Effector memory CD8-positive, alpha-beta T cell (primary cell): ENCODE measurements around the gene MTRF1L.
"Not testable (repeated sequence)": the region's sequence is repeated elsewhere in the genome, so short reads cannot be mapped to it uniquely, and the experiment has no call there.

Source experiments
- ATAC-seq: fragments of 150-1000 bp; cut with Tn5 transposase; replicated peaks from 2 replicates; pipeline ENCODE4 v1.10.0; 2021; ENCODE audit warnings: mild to moderate bottlenecking, moderate library complexity
- DNase-seq, 3 experiments: peaks; one replicate each; pipeline ENCODE4 v3.0.0; 2021
- H3K27ac Mint-ChIP-seq, 2 donors: one replicate each; pipeline ENCODE4 v1.8.0; 2022; ENCODE audit warnings: mild to moderate bottlenecking in 2 of 2, mixed read lengths in 2 of 2, moderate library complexity in 2 of 2
- H3K27me3 Mint-ChIP-seq, 2 donors: one replicate each; pipeline ENCODE4 v1.8.0; 2022; ENCODE audit warnings: mixed read lengths in 2 of 2
- H3K36me3 Mint-ChIP-seq: one replicate; pipeline ENCODE4 v1.8.0; 2022; ENCODE audit warnings: mild to moderate bottlenecking, moderate library complexity, mixed read lengths; ENCODE audit not compliant: insufficient read depth
- H3K4me1 Mint-ChIP-seq, 2 donors: one replicate each; pipeline ENCODE4 v1.8.0; 2022; ENCODE audit warnings: low read depth in 2 of 2, mixed read lengths in 2 of 2
- H3K4me3 Mint-ChIP-seq, 2 donors: one replicate each; pipeline ENCODE4 v1.8.0; 2022; ENCODE audit warnings: mild to moderate bottlenecking in 2 of 2, mixed read lengths in 2 of 2, moderate library complexity in 2 of 2
- H3K9me3 Mint-ChIP-seq, 2 donors: one replicate each; pipeline ENCODE4 v1.8.0; 2022; ENCODE audit warnings: mixed read lengths in 2 of 2

The MTRF1L gene

GRCh38 chr6:153027480-153027879 is 25.0 kb upstream of the MTRF1L start:
- Mint-ChIP-seq H3K36me3 (no peaks in the 10 kb centered on the region), H3K4me1 (peaks cover 0 to 1% of the 10 kb centered on the region in 2 donors), H3K4me3 (no peak overlapping the region), H3K27ac (no peak overlapping the region), H3K9me3 (no peaks in the 10 kb centered on the region), H3K27me3 (peaks cover 40 to 58% of the 10 kb centered on the region in 2 donors)
- DNase-seq, result no peak
- ATAC-seq, result no peak

GRCh38 chr6:153024709-153025017 is 22.2 kb upstream of the MTRF1L start:
- no peaks in the 10 kb centered on the region for H3K36me3 Mint-ChIP-seq
- peaks cover 0 to 1% of the 10 kb centered on the region in 2 donors for H3K4me1 Mint-ChIP-seq
- H3K27ac Mint-ChIP-seq, result no peak overlapping the region
- no peak overlapping the region for H3K4me3 Mint-ChIP-seq
- no peaks in the 10 kb centered on the region for H3K9me3 Mint-ChIP-seq
- peaks cover 22 to 44% of the 10 kb centered on the region in 2 donors for H3K27me3 Mint-ChIP-seq
- DNase-seq, result no peak
- no peak for ATAC-seq

- Mint-ChIP-seq H3K9me3 (no peaks in the 10 kb centered on the region), H3K27ac (no peak overlapping the region), H3K4me1 (peaks cover 0 to 1% of the 10 kb centered on the region in 2 donors), H3K4me3 (no peak overlapping the region), H3K27me3 (peaks cover 27 to 45% of the 10 kb centered on the region in 2 donors), H3K36me3 (no peaks in the 10 kb centered on the region)
- DNase-seq (peak; percentile 43 to 51 (median 46)), ATAC-seq (peak; percentile 95)
These were observed 21.6 kb upstream of the MTRF1L start for GRCh38 chr6:153023977-153024708.

- Mint-ChIP-seq H3K27me3 (peaks cover 24 to 55% of the 10 kb centered on the region in 2 donors), H3K9me3 (no peaks in the 10 kb centered on the region), H3K4me3 (no peak overlapping the region), H3K4me1 (no peaks in the 10 kb centered on the region), H3K36me3 (peaks cover 2% of the 10 kb centered on the region), H3K27ac (no peak overlapping the region)
- DNase-seq (no peak), ATAC-seq (no peak)
These were observed 15.8 kb upstream of the MTRF1L start for GRCh38 chr6:153018355-153018754.

- Mint-ChIP-seq H3K27ac (no peak overlapping the region), H3K9me3 (no peaks in the 10 kb centered on the region), H3K27me3 (peaks cover 24 to 57% of the 10 kb centered on the region in 2 donors), H3K36me3 (peaks cover 2% of the 10 kb centered on the region), H3K4me1 (no peaks in the 10 kb centered on the region), H3K4me3 (no peak overlapping the region)
- no peak for ATAC-seq
- no peak for DNase-seq
These were observed 14.3 kb upstream of the MTRF1L start for GRCh38 chr6:153016846-153017245.

- Mint-ChIP-seq H3K4me3 (no peak overlapping the region), H3K27me3 (peaks cover 24 to 50% of the 10 kb centered on the region in 2 donors), H3K4me1 (no peaks in the 10 kb centered on the region), H3K9me3 (no peaks in the 10 kb centered on the region), H3K27ac (no peak overlapping the region), H3K36me3 (peaks cover 2% of the 10 kb centered on the region)
- DNase-seq (no peak), ATAC-seq (no peak)
These were observed 12.7 kb upstream of the MTRF1L start for GRCh38 chr6:153015094-153015640.

GRCh38 chr6:153013438-153013837 is 10.9 kb upstream of the MTRF1L start:
- no peak overlapping the region for H3K27ac Mint-ChIP-seq
- H3K4me3 Mint-ChIP-seq, result no peak overlapping the region
- no peak for ATAC-seq
- H3K36me3 Mint-ChIP-seq, result peaks cover 2% of the 10 kb centered on the region
- no peaks in the 10 kb centered on the region for H3K9me3 Mint-ChIP-seq
- no peaks in the 10 kb centered on the region for H3K4me1 Mint-ChIP-seq
- H3K27me3 Mint-ChIP-seq, result peaks cover 17 to 38% of the 10 kb centered on the region in 2 donors
- no peak for DNase-seq

GRCh38 chr6:153012856-153013255 is 10.3 kb upstream of the MTRF1L start:
- Mint-ChIP-seq H3K4me3 (no peak overlapping the region), H3K27me3 (peaks cover 17 to 32% of the 10 kb centered on the region in 2 donors), H3K36me3 (peaks cover 2% of the 10 kb centered on the region), H3K9me3 (no peaks in the 10 kb centered on the region), H3K27ac (no peak overlapping the region), H3K4me1 (no peaks in the 10 kb centered on the region)
- no peak for DNase-seq
- ATAC-seq, result no peak

- Mint-ChIP-seq H3K36me3 (peaks cover 10% of the 10 kb centered on the region), H3K4me3 (peak overlapping the region; percentile 94 to 97), H3K27me3 (no peaks in the 10 kb centered on the region), H3K9me3 (no peaks in the 10 kb centered on the region), H3K4me1 (peaks cover 29 to 42% of the 10 kb centered on the region in 2 donors), H3K27ac (peak overlapping the region; percentile 94 to 97)
- ATAC-seq, result peak; percentile 16
- no peak for DNase-seq
These were observed 819 bp upstream of the MTRF1L start for GRCh38 chr6:153003366-153003690.

- ATAC-seq (no peak), DNase-seq (no peak)
- no peaks in the 10 kb centered on the region for H3K9me3 Mint-ChIP-seq
- no peaks in the 10 kb centered on the region for H3K27me3 Mint-ChIP-seq
- peaks cover 18% of the 10 kb centered on the region for H3K36me3 Mint-ChIP-seq
- peaks cover 31 to 46% of the 10 kb centered on the region in 2 donors for H3K4me1 Mint-ChIP-seq
- peak overlapping the region; percentile 94 to 97 for H3K27ac Mint-ChIP-seq
- peak overlapping the region; percentile 94 to 97 for H3K4me3 Mint-ChIP-seq
These were observed 519 bp downstream of the MTRF1L start for GRCh38 chr6:153001767-153002612.

GRCh38 chr6:153000790-153001189 is 1.7 kb downstream of the MTRF1L start:
- not testable (repeated sequence) for H3K27me3 Mint-ChIP-seq, H3K9me3 Mint-ChIP-seq, DNase-seq, ATAC-seq
- Mint-ChIP-seq H3K36me3 (peaks cover 25% of the 10 kb centered on the region), H3K27ac (peak overlapping the region in 1 of 2 donors; percentile 97), H3K4me1 (peaks cover 38 to 55% of the 10 kb centered on the region in 2 donors), H3K4me3 (peak overlapping the region; percentile 94 to 97)

GRCh38 chr6:153000243-153000642 is 2.3 kb downstream of the MTRF1L start:
- Mint-ChIP-seq H3K36me3 (peaks cover 26% of the 10 kb centered on the region), H3K4me3 (peak overlapping the region; percentile 94 to 97), H3K27me3 (no peaks in the 10 kb centered on the region), H3K4me1 (peaks cover 38 to 60% of the 10 kb centered on the region in 2 donors), H3K27ac (no peak overlapping the region), H3K9me3 (no peaks in the 10 kb centered on the region)
- ATAC-seq, result no peak
- DNase-seq, result no peak

- Mint-ChIP-seq H3K27ac (peak overlapping the region in 1 of 2 donors; percentile 9), H3K4me3 (peak overlapping the region in 1 of 2 donors; percentile 21), H3K4me1 (peaks cover 38 to 60% of the 10 kb centered on the region in 2 donors), H3K36me3 (peaks cover 29% of the 10 kb centered on the region)
- not testable (repeated sequence) for DNase-seq, ATAC-seq, H3K27me3 Mint-ChIP-seq, H3K9me3 Mint-ChIP-seq
These were observed 3.0 kb downstream of the MTRF1L start for GRCh38 chr6:152999538-152999937.
